Stimulated activated CD4-positive, alpha-beta T cell treated with anti-CD3 and anti-CD28 coated beads, Interleukin-1b, Interleukin-23, amount 100 ng/mL, for 24 hours (primary cell): Measurements from ENCODE around the gene ABI3.

Experiments
- DNase-seq, 4 experiments: peaks; one replicate each; pipeline ENCODE4 v3.0.0-alpha.2; 2020; ENCODE audit warnings: low read depth in 4 of 4, low spot score in 1 of 4

The ABI3 gene

GRCh38 chr17:49197346-49197998 is 13.0 kb upstream of the ABI3 start:
- DNase-seq, result no peak

- no peak for DNase-seq
These were observed 12.3 kb upstream of the ABI3 start for GRCh38 chr17:49198211-49198610.

- DNase-seq, result no peak
These were observed 10.0 kb upstream of the ABI3 start for GRCh38 chr17:49200423-49201083.

GRCh38 chr17:49201481-49201927 is 9.0 kb upstream of the ABI3 start:
- DNase-seq, result no peak

GRCh38 chr17:49203796-49204195 is 6.7 kb upstream of the ABI3 start:
- no peak for DNase-seq

GRCh38 chr17:49204516-49204915 is 6.0 kb upstream of the ABI3 start:
- no peak for DNase-seq

- no peak for DNase-seq
These were observed 1.4 kb upstream of the ABI3 start for GRCh38 chr17:49209061-49209571.

GRCh38 chr17:49213399-49213798 is 2.9 kb downstream of the ABI3 start:
- DNase-seq, result no peak

- no peak for DNase-seq
These were observed 3.3 kb downstream of the ABI3 start for GRCh38 chr17:49213847-49214246.

- DNase-seq, result no peak
These were observed 4.3 kb downstream of the ABI3 start for GRCh38 chr17:49214676-49215360.

- DNase-seq, result no peak
These were observed 6.0 kb downstream of the ABI3 start for GRCh38 chr17:49216482-49216881.

GRCh38 chr17:49216953-49217650 is 6.6 kb downstream of the ABI3 start:
- no peak for DNase-seq

- DNase-seq, result no peak
These were observed 7.3 kb downstream of the ABI3 start for GRCh38 chr17:49217651-49218413.

GRCh38 chr17:49218941-49219913 is 8.7 kb downstream of the ABI3 start:
- DNase-seq, result no peak

GRCh38 chr17:49219987-49220386 is 9.5 kb downstream of the ABI3 start:
- DNase-seq, result no peak

GRCh38 chr17:49223168-49223516 is 12.6 kb downstream of the ABI3 start:
- no peak for DNase-seq

- DNase-seq, result peak in 3 of 4 experiments; percentile 57 to 62 (median 60)
These were observed 13.2 kb downstream of the ABI3 start for GRCh38 chr17:49223517-49224197.

- DNase-seq, result peak in 1 of 4 experiments; percentile 40
These were observed 13.9 kb downstream of the ABI3 start for GRCh38 chr17:49224198-49224996.
